GM18517 (cell line): Measurements from ENCODE around the gene CCS.
A peak's percentile ranks its signal among the peaks of the same experiment; 100 is the strongest.
"Not testable (repeated sequence)": the region's sequence is repeated elsewhere in the genome, so short reads cannot be mapped to it uniquely, and the experiment has no call there.

ENCODE experiments used
- ATAC-seq: cut with Tn5 transposase; IDR thresholded peaks from one replicate; pipeline ENCODE4 v1.9.1; 2021; ENCODE audit warnings: mild to moderate bottlenecking, moderate library complexity; ENCODE audit not compliant: unreplicated experiment

Gene CCS

GRCh38 chr11:66589996-66590675 is 2.8 kb upstream of the CCS start:
- ATAC-seq: no peak

GRCh38 chr11:66591175-66591574 is 1.8 kb upstream of the CCS start:
- ATAC-seq: no peak

GRCh38 chr11:66593303-66593635 is 284 bp downstream of the CCS start:
- ATAC-seq: no peak

- ATAC-seq: no peak
These were observed 665 bp downstream of the CCS start for GRCh38 chr11:66593650-66594049.

- no peak for ATAC-seq
These were observed 2.4 kb downstream of the CCS start for GRCh38 chr11:66595245-66595904.

- ATAC-seq: no peak
These were observed 6.0 kb downstream of the CCS start for GRCh38 chr11:66598993-66599392.

- ATAC-seq: no peak
These were observed 7.2 kb downstream of the CCS start for GRCh38 chr11:66600219-66600618.

GRCh38 chr11:66600631-66601233 is 7.7 kb downstream of the CCS start:
- ATAC-seq: no peak

- no peak for ATAC-seq
These were observed 10.1 kb downstream of the CCS start for GRCh38 chr11:66603072-66603471.

GRCh38 chr11:66604155-66604554 is 11.2 kb downstream of the CCS start:
- no peak for ATAC-seq

GRCh38 chr11:66606608-66607007 is 13.6 kb downstream of the CCS start:
- ATAC-seq: not testable (repeated sequence)

- ATAC-seq: no peak
These were observed 14.3 kb downstream of the CCS start for GRCh38 chr11:66607126-66607834.

- no peak for ATAC-seq
These were observed 17.0 kb downstream of the CCS start for GRCh38 chr11:66609721-66610617.

- no peak for ATAC-seq
These were observed 19.5 kb downstream of the CCS start for GRCh38 chr11:66612458-66612857.

- no peak for ATAC-seq
These were observed 21.1 kb downstream of the CCS start for GRCh38 chr11:66614073-66614472.

- peak; percentile 83 for ATAC-seq
These were observed 23.6 kb downstream of the CCS start, which contains the start of gene RBM14 for GRCh38 chr11:66616379-66617154. Gene RBM14, plus strand, starts transcription at chr11:66616630. Its CDS starts 91 bp downstream, at chr11:66616721.

- no peak for ATAC-seq
These were observed 24.3 kb downstream of the CCS start for GRCh38 chr11:66617155-66617834.

- no peak for ATAC-seq
These were observed 26.1 kb downstream of the CCS start for GRCh38 chr11:66619080-66619554.

GRCh38 chr11:66624450-66624849 is 31.5 kb downstream of the CCS start:
- no peak for ATAC-seq
